HepG2 (cell line): ENCODE measurements around the gene LARP1. TPM values are rescaled to one million over a fixed set of nuclear protein-coding genes. Genes with fewer than 3 reads are reported as not detected.

ENCODE experiments used
- AHDC1 ChIP-seq: sonication (generic); formaldehyde crosslinking; IDR thresholded peaks from 2 replicates; pipeline ENCODE4 v1.5.1; 2020; ENCODE audit warnings: mild to moderate bottlenecking, missing genetic modification reagents, borderline replicate concordance
- EED ChIP-seq: sonication (generic); formaldehyde crosslinking; IDR thresholded peaks from 2 replicates; pipeline ENCODE4 v1.5.0; 2020; ENCODE audit warnings: mild to moderate bottlenecking, missing genetic modification reagents
- ELF3 ChIP-seq: IDR thresholded peaks from 2 replicates; pipeline ENCODE4 v1.6.1; 2016; ENCODE audit warnings: missing genetic modification reagents, missing compliant biosample characterization
- IRF2 ChIP-seq: IDR thresholded peaks from 2 replicates; pipeline ENCODE4 v1.6.1; 2018; ENCODE audit warnings: missing genetic modification reagents, missing compliant biosample characterization
- KDM6A ChIP-seq: IDR thresholded peaks from 2 replicates; pipeline ENCODE4 v1.6.1; 2016; ENCODE audit warnings: low read depth
- SOX13 ChIP-seq, 3 experiments: fragments of 450-650 bp in 1 of 3; sonication (generic) in 1 of 3; formaldehyde crosslinking in 1 of 3; IDR thresholded peaks in 2 of 3; conservative IDR thresholded peaks in 1 of 3; 2 replicates each; pipeline versions ENCODE4 v1.5.0 to v1.6.1; 2016 to 2020; ENCODE audit warnings: antibody characterized with exemption in 1 of 3, mild to moderate bottlenecking in 1 of 3, missing compliant biosample characterization in 1 of 3, missing genetic modification reagents in 1 of 3, moderate library complexity in 1 of 3
- SRSF1 ChIP-seq: fragments of 200-400 bp; formaldehyde crosslinking; optimal IDR thresholded peaks from 2 replicates; pipeline ENCODE3; 2017; ENCODE audit warnings: mild to moderate bottlenecking, low read depth, low read length, moderate library complexity
- ZBTB40 ChIP-seq, 2 experiments: fragments of 450-650 bp in 1 of 2; sonication (generic) in 1 of 2; formaldehyde crosslinking in 1 of 2; IDR thresholded peaks; 2 replicates each; pipeline versions ENCODE4 v1.6.1 to v1.8.0; 2016 to 2022; ENCODE audit warnings: antibody characterized with exemption in 1 of 2, mild to moderate bottlenecking in 1 of 2, missing genetic modification reagents in 1 of 2
- ZFYVE20 ChIP-seq: sonication (generic); formaldehyde crosslinking; IDR thresholded peaks from 2 replicates; pipeline ENCODE4 v1.8.0; 2023; ENCODE audit warnings: low read depth, mild to moderate bottlenecking, moderate library complexity, missing genetic modification reagents, borderline replicate concordance
- ZNF121 ChIP-seq: sonication (generic); formaldehyde crosslinking; IDR thresholded peaks from 2 replicates; pipeline ENCODE4 v1.5.0; 2020; ENCODE audit warnings: mild to moderate bottlenecking, missing genetic modification reagents
- ZNF615 ChIP-seq: sonication (generic); formaldehyde crosslinking; IDR thresholded peaks from 2 replicates; pipeline ENCODE4 v1.5.0; 2020; ENCODE audit warnings: mild to moderate bottlenecking, missing genetic modification reagents, borderline replicate concordance
- ZNF720 ChIP-seq: sonication (generic); formaldehyde crosslinking; IDR thresholded peaks from 2 replicates; pipeline ENCODE4 v1.4.0; 2020; ENCODE audit warnings: missing genetic modification reagents
- ZNF879 ChIP-seq: sonication (generic); formaldehyde crosslinking; IDR thresholded peaks from 2 replicates; pipeline ENCODE4 v1.8.1; 2023; ENCODE audit warnings: missing genetic modification reagents
- polyA plus RNA-seq, 8 experiments: library from polyadenylated mRNA; depleted of rRNA in 3 of 8; stranded (reverse) in 7 of 8; unstranded in 1 of 8; fragments of >200 nt; fragmentation: Illumina TruSeq in 4 of 8; extraction: Trizol in 4 of 8; gene quantifications; 2 replicates each; pipeline versions ENCODE4 v1.2.1 to v1.2.3, GENCODE V29; 2011 to 2016; ENCODE audit warnings: low read depth in 4 of 8, missing spikeins in 1 of 8, mixed read lengths in 1 of 8; ENCODE audit not compliant: insufficient read depth in 1 of 8
- total RNA-seq, 5 experiments: library from RNA; depleted of rRNA; stranded (reverse); fragments of >200 nt; fragmentation: Illumina TruSeq; extraction: Trizol; gene quantifications; 2 replicates each; pipeline ENCODE4 v1.2.3, GENCODE V29; 2016; ENCODE audit warnings: low read depth in 1 of 5

Gene LARP1
- total and polyA plus RNA-seq, 2 of the 13 experiments (the other 11 are each of a cell fraction or from before 2014, with no cell fraction given): 45.2 to 61.4 TPM

- TF ChIP-seq AHDC1 (CRISPR knock-in tag): 0 out of 2 replicates have a peak, but pooled peaks have one; percentile 34
- TF ChIP-seq SRSF1: no peak
- no peak for TF ChIP-seq ZNF720 (CRISPR knock-in tag)
- TF ChIP-seq ZNF615 (CRISPR knock-in tag): no peak
- TF ChIP-seq EED: no peak
- TF ChIP-seq ZFYVE20 (CRISPR knock-in tag): no peak
- peak; percentile 41; the same call in 1 of the 2 replicates for TF ChIP-seq ELF3 (CRISPR knock-in tag)
- TF ChIP-seq SOX13 (IDR thresholded peaks at IDR 0.05): no peak
- TF ChIP-seq SOX13 (CRISPR knock-in tag; conservative IDR thresholded peaks at IDR 0.05 in 1 of 2, IDR thresholded peaks at IDR 0.05 in 1 of 2): peak in 1 of 2 experiments; percentile 55; a peak in 2 of 4 replicates
- TF ChIP-seq ZNF879 (CRISPR knock-in tag): no peak
- no peak for TF ChIP-seq KDM6A (CRISPR knock-in tag)
- TF ChIP-seq IRF2 (CRISPR knock-in tag): peak; percentile 12; the same call in 1 of the 2 replicates
- no peak; the same call in 1 of the 2 replicates for TF ChIP-seq ZNF121 (CRISPR knock-in tag)
- no peak for TF ChIP-seq ZBTB40 (IDR thresholded peaks at IDR 0.05)
- TF ChIP-seq ZBTB40 (CRISPR knock-in tag; IDR thresholded peaks at IDR 0.05): peak; percentile 28; the same call in 1 of the 2 replicates
These were observed 95.3 kb downstream of the LARP1 start, which contains the start of gene FAXDC2 (continued) for GRCh38 chr5:154850255-154851062.
